Adrenal gland (tissue), 12 donors: ENCODE data around the gene DSCAML1. TPM values are rescaled to one million over a fixed set of nuclear protein-coding genes. Genes with fewer than 3 reads are reported as not detected.

Experiments
- DNase-seq, 7 donors: peaks; one replicate each; pipeline ENCODE4 v3.0.0-alpha.2; 2019 to 2020
- H3K27ac ChIP-seq, 5 donors: fragments of 200-600 bp; sonication (generic) in 4 of 5; 1 replicate in 3 of 5; 2 replicates in 2 of 5; pipeline versions ENCODE4 v1.5.1 to v1.8.0; 2016 to 2020; ENCODE audit warnings: mild to moderate bottlenecking in 1 of 5
- H3K27me3 ChIP-seq: fragments of 200-600 bp; 2 replicates; pipeline ENCODE4 v1.8.0; 2021
- H3K36me3 ChIP-seq, 2 donors: fragments of 200-600 bp; replicated peaks in 1 of 2; 1 replicate in 1 of 2; 2 replicates in 1 of 2; pipeline versions ENCODE4 v1.5.1 to v1.8.0; 2018 to 2022
- H3K4me1 ChIP-seq, 2 donors: fragments of 200-600 bp; replicated peaks in 1 of 2; 1 replicate in 1 of 2; 2 replicates in 1 of 2; pipeline versions ENCODE4 v1.5.1 to v1.8.0; 2018 to 2021
- H3K4me3 ChIP-seq, 4 donors: fragments of 200-600 bp; sonication (generic) in 3 of 4; one replicate each; pipeline ENCODE4 v1.5.1; 2016 to 2018
- H3K9me3 ChIP-seq, 3 donors: fragments of 200-600 bp; sonication (generic) in 1 of 3; replicated peaks in 1 of 3; 1 replicate in 2 of 3; 2 replicates in 1 of 3; pipeline versions ENCODE4 v1.5.1 to v1.8.0; 2016 to 2021
- CTCF ChIP-seq, 6 experiments: fragments of 450-650 bp in 4 of 6; fragments of 200-600 bp in 2 of 6; sonication (generic) in 1 of 6; IDR thresholded peaks; 1 replicate in 5 of 6; 2 replicates in 1 of 6; pipeline versions ENCODE4 v1.5.1 to v1.8.0; 2016 to 2021; ENCODE audit warnings: antibody characterized with exemption in 6 of 6, mild to moderate bottlenecking in 2 of 6, moderate library complexity in 1 of 6
- POLR2A ChIP-seq, 2 donors: fragments of 450-650 bp; IDR thresholded peaks; one replicate each; pipeline ENCODE4 v1.6.1; 2017; ENCODE audit warnings: antibody characterized with exemption in 2 of 2, mild to moderate bottlenecking in 2 of 2, moderate library complexity in 1 of 2
- WGBS, 4 donors: extraction: QIAGEN DNeasy Blood & Tissue Kit in 2 of 4; methylation state at CpG; one replicate each; pipeline versions ENCODE4 v1.1.5 to v1.1.7; 2013 to 2017; 5-methylcytosine and 5-hydroxymethylcytosine counted together
- intact Hi-C, 2 donors: fragments of 100-400 bp; cut with DNase I; formaldehyde crosslinking; loops; one replicate each; pipeline versions ENCODE4 v1.14.1 to v1.15.0; 2022 to 2023
- polyA plus RNA-seq, 3 donors: library from polyadenylated mRNA; stranded (reverse); fragments of 200-250 nt in 2 of 3; fragments of 350-450 nt in 1 of 3; fragmentation: Illumina TruSeq in 1 of 3; extraction: RNeasy Lipid Tissue Mini Kit (QIAGEN cat#74804) in 1 of 3; gene quantifications; one replicate each; pipeline ENCODE4 v1.2.3, GENCODE V29; 2013 to 2014
- total RNA-seq, 9 donors: library from RNA; depleted of rRNA in 4 of 9; stranded (reverse); fragments of >200 nt in 4 of 9; fragments of 120-200 nt in 1 of 9; fragmentation: NEBNext Ultra II Directional in 1 of 9; extraction: Animal tissue kit (Norgen Biotek cat#: 25700) in 1 of 9; gene quantifications; one replicate each; pipeline versions ENCODE4 v1.1.0 to v1.2.4, GENCODE V29; 2013 to 2023
- donor health status: healthy with polysubstance abuse.
- donor health status: Bipolar disorder and iron deficiency.
- donor health status: DM: yes; HTN: yes; CAD: no.
- donor health status: DM: no; HTN: no; CAD: no.
- donor health status: DM: no; HTN: no; CAD: no.
- donor health status: DM: yes; HTN: yes; CAD: no.

DSCAML1 gene
- total and polyA plus RNA-seq, 12 donors, result 0.09 to 1.9 (median 0.55) TPM; not detected in 1

GRCh38 chr11:117823294-117823945 is 26.4 kb upstream of the DSCAML1 start:
- peak in 6 of 7 donors; percentile 21 to 58 (median 32) for DNase-seq
- H3K36me3 ChIP-seq, result no peaks in the 10 kb centered on the region
- intact Hi-C loops, result loop anchor here in 1 of 2 donors (5.0 kb wide), 1 partner anchor 124 kb away; no protein-coding TSS in a partner anchor
- TF ChIP-seq POLR2A (IDR thresholded peaks at IDR 0.05), result no peak
- TF ChIP-seq CTCF (IDR thresholded peaks at IDR 0.05), result peak in 1 of 6 experiments; percentile 40
- H3K27ac ChIP-seq, result peak overlapping the region; percentile 0 to 86 (median 77)
- 61 to 81% (median 64%) methylated on average over 8 to 18 of the region's 18 CpGs for WGBS, 4 donors
- H3K9me3 ChIP-seq, result no peaks in the 10 kb centered on the region
- peaks cover 2 to 24% of the 10 kb centered on the region in 2 donors for H3K4me1 ChIP-seq
- no peaks in the 10 kb centered on the region for H3K27me3 ChIP-seq
- no peak overlapping the region for H3K4me3 ChIP-seq

GRCh38 chr11:117822074-117823033 is 25.3 kb upstream of the DSCAML1 start:
- Histone ChIP-seq H3K27ac (peak overlapping the region in 2 of 5 donors; percentile 32 to 82), H3K9me3 (no peaks in the 10 kb centered on the region), H3K4me1 (peaks cover 10 to 35% of the 10 kb centered on the region in 2 donors), H3K27me3 (no peaks in the 10 kb centered on the region), H3K4me3 (no peak overlapping the region), H3K36me3 (no peaks in the 10 kb centered on the region)
- WGBS, 4 donors, result 64 to 75% (median 70%) methylated on average over 23 to 33 of the region's 33 CpGs
- TF ChIP-seq POLR2A (IDR thresholded peaks at IDR 0.05) (no peak), CTCF (IDR thresholded peaks at IDR 0.05) (peak; percentile 31 to 64 (median 55))
- intact Hi-C loops, result loop anchor here in 1 of 2 donors (5.0 kb wide), 1 partner anchor 125 kb away; no protein-coding TSS in a partner anchor
- DNase-seq, result peak; percentile 14 to 64 (median 38)

GRCh38 chr11:117821431-117821830 is 24.4 kb upstream of the DSCAML1 start:
- DNase-seq, result no peak
- no peaks in the 10 kb centered on the region for H3K27me3 ChIP-seq
- H3K36me3 ChIP-seq, result no peaks in the 10 kb centered on the region
- peaks cover 20 to 44% of the 10 kb centered on the region in 2 donors for H3K4me1 ChIP-seq
- TF ChIP-seq POLR2A (IDR thresholded peaks at IDR 0.05) (no peak), CTCF (IDR thresholded peaks at IDR 0.05) (no peak)
- H3K9me3 ChIP-seq, result no peaks in the 10 kb centered on the region
- H3K27ac ChIP-seq, result no peak overlapping the region
- WGBS, 4 donors, result 79 to 89% (median 83%) methylated on average over 7 to 12 of the region's 12 CpGs
- no peak overlapping the region for H3K4me3 ChIP-seq
- intact Hi-C loops, result loop anchor here in 1 of 2 donors (5.0 kb wide), 1 partner anchor 126 kb away; no protein-coding TSS in a partner anchor

- WGBS, 4 donors, result 89 to 96% (median 92%) methylated on average over 9 to 10 of the region's 10 CpGs
Observed at GRCh38 chr11:117820516-117820915, 23.5 kb upstream of the DSCAML1 start.

More at GRCh38 chr11:117820516-117820915, 23.5 kb upstream of the DSCAML1 start:
- H3K27me3 ChIP-seq, result no peaks in the 10 kb centered on the region
- no peak for DNase-seq
- peaks cover 26 to 51% of the 10 kb centered on the region in 2 donors for H3K4me1 ChIP-seq
- no peaks in the 10 kb centered on the region for H3K36me3 ChIP-seq
- intact Hi-C loops, result loop anchor here in 1 of 2 donors (5.0 kb wide), 1 partner anchor 127 kb away; no protein-coding TSS in a partner anchor
- no peak overlapping the region for H3K4me3 ChIP-seq
- no peak overlapping the region for H3K27ac ChIP-seq
- H3K9me3 ChIP-seq, result no peaks in the 10 kb centered on the region
- TF ChIP-seq CTCF (IDR thresholded peaks at IDR 0.05) (no peak), POLR2A (IDR thresholded peaks at IDR 0.05) (no peak)
